HG02884 (cell line): ENCODE measurements around the gene GPAT2.
"Not testable (repeated sequence)": the region's sequence is repeated elsewhere in the genome, so short reads cannot be mapped to it uniquely, and the experiment has no call there.

ENCODE experiments used
- ATAC-seq: cut with Tn5 transposase; IDR thresholded peaks from one replicate; pipeline ENCODE4 v1.9.1; 2021; ENCODE audit warnings: mild to moderate bottlenecking, moderate library complexity; ENCODE audit not compliant: unreplicated experiment

GPAT2 gene

GRCh38 chr2:96065954-96066353 is 31.2 kb upstream of the GPAT2 start:
- ATAC-seq, result not testable (repeated sequence)

GRCh38 chr2:96065381-96065930 is 30.7 kb upstream of the GPAT2 start:
- no peak for ATAC-seq

- not testable (repeated sequence) for ATAC-seq
Observed at GRCh38 chr2:96064760-96065159, 30.0 kb upstream of the GPAT2 start.

- not testable (repeated sequence) for ATAC-seq
Observed at GRCh38 chr2:96064047-96064675, 29.4 kb upstream of the GPAT2 start.

- not testable (repeated sequence) for ATAC-seq
Observed at GRCh38 chr2:96063116-96063899, 28.6 kb upstream of the GPAT2 start.

GRCh38 chr2:96062483-96062882 is 27.8 kb upstream of the GPAT2 start:
- not testable (repeated sequence) for ATAC-seq

GRCh38 chr2:96061901-96062300 is 27.2 kb upstream of the GPAT2 start:
- not testable (repeated sequence) for ATAC-seq

GRCh38 chr2:96061197-96061817 is 26.6 kb upstream of the GPAT2 start:
- not testable (repeated sequence) for ATAC-seq

- not testable (repeated sequence) for ATAC-seq
Observed at GRCh38 chr2:96060325-96060724, 25.6 kb upstream of the GPAT2 start.

- ATAC-seq, result not testable (repeated sequence)
Observed at GRCh38 chr2:96059443-96059842, 24.7 kb upstream of the GPAT2 start.

GRCh38 chr2:96055830-96056229 is 21.1 kb upstream of the GPAT2 start:
- not testable (repeated sequence) for ATAC-seq

- not testable (repeated sequence) for ATAC-seq
Observed at GRCh38 chr2:96054537-96054936, 19.8 kb upstream of the GPAT2 start.

GRCh38 chr2:96053385-96053784 is 18.7 kb upstream of the GPAT2 start:
- not testable (repeated sequence) for ATAC-seq

- not testable (repeated sequence) for ATAC-seq
Observed at GRCh38 chr2:96052632-96053031, 17.9 kb upstream of the GPAT2 start.

- ATAC-seq, result not testable (repeated sequence)
Observed at GRCh38 chr2:96049917-96050262, 15.2 kb upstream of the GPAT2 start.

GRCh38 chr2:96049049-96049916 is 14.6 kb upstream of the GPAT2 start:
- ATAC-seq, result not testable (repeated sequence)

GRCh38 chr2:96035554-96035953 is 838 bp upstream of the GPAT2 start:
- ATAC-seq, result not testable (repeated sequence)

- ATAC-seq, result not testable (repeated sequence)
Observed at GRCh38 chr2:96033997-96034396, 719 bp downstream of the GPAT2 start.

- ATAC-seq, result not testable (repeated sequence)
Observed at GRCh38 chr2:96027725-96028325, 6.9 kb downstream of the GPAT2 start.

GRCh38 chr2:96025755-96026154 is 9.0 kb downstream of the GPAT2 start:
- ATAC-seq, result not testable (repeated sequence)
